Colon (tissue), 2 donors: ENCODE data around the gene SEC11A.
"Not testable (repeated sequence)": the region's sequence is repeated elsewhere in the genome, so short reads cannot be mapped to it uniquely, and the experiment has no call there.

Experiments
- FAIRE-seq: peaks from 2 replicates; lab custom pipeline; 2012; peaks lifted over from hg19 to GRCh38; lab: Jason Lieb, UNC
- donor health status: control.
- donor health status: control.

The SEC11A gene

GRCh38 chr15:84737005-84737404 is 21.1 kb upstream of the SEC11A start:
- FAIRE-seq = no peak

GRCh38 chr15:84736375-84736774 is 20.4 kb upstream of the SEC11A start:
- no peak for FAIRE-seq

GRCh38 chr15:84735480-84736061 is 19.6 kb upstream of the SEC11A start:
- not testable (repeated sequence) for FAIRE-seq

- FAIRE-seq = no peak
Observed at GRCh38 chr15:84734794-84735479, 19.0 kb upstream of the SEC11A start.

GRCh38 chr15:84731774-84732173 is 15.8 kb upstream of the SEC11A start:
- no peak for FAIRE-seq

DNA sequence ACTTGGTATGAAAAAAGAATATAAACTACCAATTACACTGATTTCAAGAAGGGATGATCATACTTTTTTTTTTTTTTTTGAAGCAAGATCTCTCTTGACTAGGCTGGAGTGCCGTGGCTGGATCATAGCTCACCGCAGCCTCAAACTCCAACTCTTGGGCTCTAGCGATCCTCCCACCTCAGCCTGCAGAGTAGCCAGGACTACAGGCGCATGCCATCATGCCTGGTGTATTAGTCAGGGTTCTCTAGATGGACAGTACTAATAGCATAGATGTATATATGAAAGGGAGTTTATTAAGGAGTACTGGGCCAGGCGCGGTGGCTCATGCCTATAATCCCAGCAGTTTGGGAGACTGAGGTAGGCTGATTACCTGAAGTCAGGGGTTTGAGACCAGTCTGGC is 11.5 kb upstream of the SEC11A start:
- FAIRE-seq = no peak

- no peak for FAIRE-seq
Observed at GRCh38 chr15:84725001-84725491, 9.1 kb upstream of the SEC11A start.

DNA sequence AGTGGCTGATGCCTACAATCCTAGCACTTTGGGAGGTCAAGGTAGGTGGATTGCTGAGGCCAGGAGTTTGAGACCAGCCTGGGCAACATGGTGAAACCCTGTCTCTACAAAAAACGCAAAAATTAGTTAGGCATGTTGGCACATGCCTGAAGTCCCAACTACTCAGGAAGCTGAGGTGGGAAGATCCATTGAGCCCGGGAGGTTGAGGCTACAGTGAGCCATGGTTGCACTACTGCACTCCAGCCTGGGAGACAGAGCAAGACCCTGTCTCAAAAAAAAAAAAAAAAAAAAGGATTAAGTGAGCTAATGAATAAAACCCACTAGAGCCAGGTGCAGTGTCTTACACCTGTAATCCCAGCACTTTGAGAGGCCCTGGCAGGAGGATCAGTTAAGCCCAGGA is 6.7 kb upstream of the SEC11A start:
- FAIRE-seq = no peak

DNA sequence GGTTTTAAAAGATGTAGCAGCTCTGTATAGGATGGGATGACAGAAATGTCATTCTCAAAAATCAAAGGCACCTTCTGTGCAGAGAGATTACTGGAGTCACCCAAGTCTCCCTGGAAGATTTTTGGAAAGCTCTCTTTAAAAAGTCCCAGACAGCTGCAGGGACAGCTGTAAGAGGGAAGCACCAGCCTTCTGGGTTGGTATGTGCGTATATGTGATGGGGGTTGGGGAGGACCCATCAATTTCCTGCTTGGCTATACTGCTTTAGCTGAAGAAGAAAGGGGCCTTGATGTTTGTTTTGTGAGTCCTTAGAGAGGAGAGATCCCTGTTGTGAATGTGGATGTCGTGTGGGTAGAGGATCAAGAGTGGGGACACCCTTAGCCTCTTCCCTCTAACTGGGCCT is 5.4 kb upstream of the SEC11A start:
- no peak for FAIRE-seq

DNA sequence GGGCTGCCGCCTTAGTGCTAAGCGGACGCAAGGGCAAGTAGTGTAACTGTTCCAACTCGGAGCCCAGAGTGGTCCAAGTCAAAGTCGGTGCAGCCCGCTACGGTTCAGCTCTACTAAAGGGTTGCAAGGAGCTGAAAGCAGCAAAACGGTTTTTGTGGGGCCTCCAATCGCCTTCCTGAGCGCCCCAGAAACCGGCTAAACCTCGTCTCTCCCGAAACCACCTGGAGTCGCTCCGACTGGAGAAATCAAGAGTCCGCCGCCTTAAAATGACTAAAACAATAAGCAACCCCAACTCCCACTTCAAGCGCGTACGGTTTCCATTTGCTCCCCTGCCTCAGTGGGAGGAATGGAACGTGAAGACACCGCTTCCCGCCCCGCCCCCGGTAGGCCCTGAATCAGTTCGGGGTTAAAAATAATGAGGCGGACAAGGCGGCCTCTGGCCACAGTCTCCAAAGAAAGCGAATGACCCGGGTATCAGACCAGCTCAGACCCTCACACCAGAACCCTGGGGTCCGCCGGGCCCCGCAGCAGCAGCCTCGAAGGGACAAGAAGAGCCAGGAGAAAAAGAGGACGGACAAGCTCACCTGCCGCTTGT is 401 bp downstream of the SEC11A start:
- FAIRE-seq = no peak

DNA sequence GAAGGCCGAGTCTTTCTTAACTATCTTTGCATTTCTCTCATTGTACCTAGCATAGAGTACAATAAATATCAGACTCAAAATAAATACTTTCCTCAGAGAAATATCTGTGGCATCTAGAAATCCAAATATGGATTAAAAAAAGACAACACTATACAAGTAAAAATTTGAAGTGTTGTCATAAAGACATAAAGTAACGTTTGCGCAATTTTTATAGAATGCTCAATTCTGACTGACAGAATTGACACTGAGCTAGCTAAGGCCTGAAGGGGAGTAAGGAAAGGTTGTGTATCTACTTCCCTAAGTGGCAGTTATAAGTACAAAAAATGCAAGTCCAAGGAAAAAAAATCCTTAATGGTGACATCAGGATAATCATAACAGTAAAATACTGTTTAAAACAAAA is 1.1 kb downstream of the SEC11A start:
- FAIRE-seq = no peak

- FAIRE-seq = no peak
Observed at GRCh38 chr15:84714372-84714771, 1.6 kb downstream of the SEC11A start.

DNA sequence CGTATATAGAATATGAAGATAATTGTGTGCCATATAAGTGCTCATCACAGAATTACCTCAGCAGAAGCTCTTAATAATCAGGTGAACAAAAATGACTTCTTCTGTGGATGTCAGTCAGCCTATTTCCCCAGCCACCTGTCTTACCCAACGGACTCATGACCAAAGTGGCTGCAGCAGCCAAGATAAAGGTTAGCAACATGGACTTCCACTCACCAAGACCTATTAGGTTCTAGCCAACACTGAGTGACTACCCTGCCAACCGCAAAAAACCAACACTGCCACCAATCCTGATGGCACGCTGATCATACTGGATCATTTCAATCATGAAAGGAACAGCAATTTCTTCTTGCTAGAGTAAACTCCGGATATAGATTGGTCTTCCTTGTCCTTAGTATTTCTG is 12.1 kb downstream of the SEC11A start:
- FAIRE-seq = no peak

DNA sequence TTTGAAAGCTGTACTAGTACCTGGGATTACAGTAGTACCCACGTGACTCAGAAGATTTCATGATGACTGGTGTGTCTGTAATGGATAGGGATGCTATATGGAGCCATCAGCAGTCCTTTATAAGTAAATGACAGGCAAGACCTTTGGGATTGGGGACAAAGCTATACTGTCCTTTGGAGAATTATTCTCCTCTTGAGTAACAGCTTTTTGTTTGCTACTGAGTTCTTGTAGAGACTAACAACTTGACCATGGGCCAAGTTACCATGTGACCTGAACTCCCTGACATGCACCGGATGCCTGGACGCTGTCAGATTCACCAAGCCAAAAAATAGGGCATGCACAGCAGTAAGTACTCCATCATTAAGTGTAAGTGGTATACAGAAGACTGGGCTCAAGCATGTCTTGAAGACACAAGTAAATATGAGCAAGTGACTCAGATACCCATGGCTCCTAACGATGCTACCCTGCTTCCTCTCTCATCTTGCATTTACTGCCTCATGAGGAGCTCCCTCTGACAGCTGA is 12.9 kb downstream of the SEC11A start:
- FAIRE-seq = no peak

DNA sequence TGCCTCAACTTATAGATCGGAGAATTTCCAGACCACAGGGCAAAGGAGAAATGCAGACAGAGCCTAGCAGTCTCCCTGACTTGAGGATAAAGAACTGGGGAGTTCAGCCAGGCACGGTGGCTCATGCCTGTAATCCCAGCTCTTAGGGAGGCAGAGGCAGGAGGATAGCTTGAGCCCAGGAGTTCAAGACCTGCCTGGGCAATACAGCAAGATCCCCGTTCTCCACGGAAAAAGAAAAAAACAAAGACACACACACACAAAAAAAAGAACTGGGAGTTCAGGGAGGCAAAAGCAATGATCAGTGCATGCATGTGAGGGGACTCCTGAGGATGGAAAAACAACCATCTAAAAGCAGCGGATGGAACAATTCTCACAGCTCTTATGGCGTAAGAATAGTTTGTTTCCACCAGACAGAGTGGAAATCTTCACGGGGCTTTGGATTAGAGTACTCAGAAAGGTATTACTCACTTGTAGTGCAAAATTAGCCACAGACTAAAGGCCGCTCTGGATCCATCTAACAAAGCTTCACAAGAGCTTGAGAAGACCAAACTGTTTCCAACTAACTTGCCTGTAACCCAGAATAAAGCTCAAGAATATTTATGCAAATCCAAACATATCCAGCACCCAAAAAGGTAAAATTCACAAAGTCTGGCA is 16.3 kb downstream of the SEC11A start:
- FAIRE-seq = no peak

GRCh38 chr15:84697236-84697990 is 18.5 kb downstream of the SEC11A start:
- FAIRE-seq = no peak

DNA sequence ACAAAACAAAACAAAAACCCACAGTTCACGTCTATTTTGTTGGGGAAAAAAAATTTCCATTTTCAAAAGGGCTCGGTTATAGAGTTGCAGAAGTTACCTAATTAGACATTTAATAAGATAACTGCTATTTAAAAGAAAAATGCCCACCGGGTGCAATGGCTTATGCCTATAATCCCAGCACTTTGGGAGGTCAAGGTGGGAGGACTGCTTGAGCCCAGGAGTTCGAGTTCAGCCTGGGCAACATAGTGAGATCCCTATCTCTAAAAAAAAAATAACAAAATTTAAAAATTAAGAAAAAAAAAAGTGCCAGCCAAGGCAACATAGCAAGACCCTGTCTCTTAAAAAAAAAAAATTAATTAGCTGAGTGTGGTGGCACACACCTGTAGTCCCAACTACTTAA is 19.2 kb downstream of the SEC11A start:
- FAIRE-seq = no peak

GRCh38 chr15:84690342-84690741 is 25.6 kb downstream of the SEC11A start:
- no peak for FAIRE-seq

DNA sequence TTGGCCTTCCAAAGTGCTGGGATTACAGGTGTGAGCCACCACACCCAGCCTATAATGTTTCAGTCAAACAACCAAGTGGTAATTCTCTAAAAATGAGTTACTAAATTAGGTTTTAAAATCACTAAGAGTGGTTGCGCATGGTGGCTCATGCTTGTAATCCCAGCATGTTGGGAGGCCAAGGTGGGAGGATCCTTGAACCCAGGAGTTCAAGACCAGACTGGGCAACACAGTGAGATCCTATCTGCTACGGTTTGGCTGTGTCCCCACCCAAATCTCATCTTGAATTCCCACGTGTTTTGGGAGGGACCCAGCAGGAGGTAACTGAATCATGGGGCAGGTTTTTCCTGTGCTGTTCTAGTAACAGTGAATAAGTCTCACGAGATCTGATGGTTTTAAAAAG is 26.1 kb downstream of the SEC11A start:
- FAIRE-seq = no peak

DNA sequence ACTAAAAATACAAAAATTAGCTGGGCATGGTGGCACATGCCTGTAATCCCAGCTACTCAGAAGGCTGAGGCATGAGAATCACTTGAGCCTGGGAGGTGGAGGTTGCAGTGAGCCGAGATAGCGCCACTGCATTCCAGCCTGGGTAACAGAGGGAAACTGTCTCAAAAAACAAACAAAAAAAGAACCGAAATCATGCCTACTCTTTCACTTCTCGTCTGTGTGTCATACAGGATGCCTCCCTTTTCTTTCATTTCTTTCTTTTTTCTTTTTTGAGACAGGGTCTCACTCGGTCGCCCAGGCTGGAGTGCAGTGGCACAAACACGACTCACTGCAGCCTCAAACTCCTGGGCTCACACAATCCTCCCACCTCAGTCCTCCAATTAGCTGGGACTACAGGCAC is 29.5 kb downstream of the SEC11A start:
- not testable (repeated sequence) for FAIRE-seq

- FAIRE-seq = no peak
Observed at GRCh38 chr15:84685304-84685703, 30.6 kb downstream of the SEC11A start.

DNA sequence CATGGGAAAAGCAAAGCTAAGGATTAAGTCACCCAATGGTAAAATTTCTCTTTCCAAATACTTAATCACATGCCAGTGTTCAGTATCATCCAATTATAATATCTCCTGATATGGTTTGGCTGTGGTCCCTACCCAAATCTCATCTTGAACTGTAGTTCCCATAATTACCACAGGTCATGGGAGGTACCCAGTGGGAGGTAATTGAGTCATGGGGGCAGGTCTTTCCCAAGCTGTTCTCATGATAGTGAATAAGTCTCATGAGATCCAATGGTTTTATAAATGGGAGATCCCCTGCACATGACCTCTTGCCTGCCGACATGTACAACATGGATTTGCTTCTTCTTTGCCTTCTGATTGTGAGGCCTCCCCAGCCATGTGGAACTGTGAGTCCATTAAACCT is 31.8 kb downstream of the SEC11A start:
- FAIRE-seq = no peak
